NCI-H226 (cell line): ENCODE measurements around the gene ZSCAN21.

Experiments
- DNase-seq: peaks from one replicate; pipeline ENCODE4 v3.0.0-alpha.2; 2015

ZSCAN21 gene

DNA sequence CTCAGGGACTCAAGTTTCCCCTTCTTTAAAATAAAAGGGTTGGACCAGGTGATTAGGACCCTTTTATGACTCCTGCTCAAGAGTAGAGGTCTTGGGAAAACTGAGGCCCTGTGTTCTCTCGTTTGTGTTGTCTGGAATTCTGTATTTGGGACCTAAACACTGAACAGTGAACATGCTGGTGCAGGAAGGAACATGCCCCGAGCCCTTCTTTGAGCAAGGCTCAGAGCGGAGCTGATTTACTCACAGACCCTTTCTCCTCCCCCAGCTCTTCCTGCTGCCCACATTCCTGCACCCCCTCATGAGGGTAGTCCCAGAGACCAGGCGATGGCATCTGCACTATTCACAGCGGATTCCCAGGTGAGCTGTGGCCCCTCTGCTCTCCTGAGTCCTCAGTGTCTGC lies 20.0 kb upstream of the ZSCAN21 start:
- DNase-seq, result no peak

DNA sequence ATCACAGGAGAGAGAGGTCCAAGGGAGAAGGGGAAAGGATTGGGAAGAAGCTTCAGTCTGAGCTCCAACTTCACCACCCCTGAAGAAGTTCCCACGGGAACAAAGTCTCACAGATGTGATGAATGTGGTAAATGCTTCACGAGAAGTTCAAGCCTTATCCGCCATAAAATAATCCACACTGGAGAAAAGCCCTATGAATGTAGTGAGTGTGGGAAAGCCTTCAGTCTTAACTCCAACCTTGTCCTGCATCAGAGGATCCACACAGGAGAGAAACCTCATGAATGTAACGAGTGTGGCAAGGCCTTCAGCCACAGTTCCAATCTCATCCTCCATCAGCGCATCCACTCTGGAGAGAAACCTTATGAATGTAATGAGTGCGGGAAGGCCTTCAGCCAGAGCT lies 16.0 kb upstream of the ZSCAN21 start:
- no peak for DNase-seq

GRCh38 chr7:100034871-100035510 lies 14.6 kb upstream of the ZSCAN21 start:
- peak; percentile 73 for DNase-seq

DNA sequence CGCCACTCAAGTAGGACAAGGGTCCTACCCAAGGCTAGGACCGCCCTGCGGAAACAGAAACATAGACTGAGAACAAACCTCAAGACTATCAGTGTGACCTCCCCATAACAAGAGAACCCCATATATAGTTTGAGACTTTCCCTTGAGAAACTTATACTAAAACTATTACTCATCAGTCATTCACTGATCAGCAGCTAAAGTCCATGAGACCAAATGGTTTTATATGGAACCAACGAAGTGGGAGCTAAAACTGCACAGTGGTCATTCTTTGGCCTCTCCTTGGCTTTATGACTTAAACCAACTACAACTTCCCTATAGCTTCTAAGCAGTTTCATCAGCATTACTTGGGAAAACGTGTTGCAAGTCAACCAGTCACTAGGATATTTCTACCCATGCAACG lies 13.7 kb upstream of the ZSCAN21 start:
- no peak for DNase-seq

DNA sequence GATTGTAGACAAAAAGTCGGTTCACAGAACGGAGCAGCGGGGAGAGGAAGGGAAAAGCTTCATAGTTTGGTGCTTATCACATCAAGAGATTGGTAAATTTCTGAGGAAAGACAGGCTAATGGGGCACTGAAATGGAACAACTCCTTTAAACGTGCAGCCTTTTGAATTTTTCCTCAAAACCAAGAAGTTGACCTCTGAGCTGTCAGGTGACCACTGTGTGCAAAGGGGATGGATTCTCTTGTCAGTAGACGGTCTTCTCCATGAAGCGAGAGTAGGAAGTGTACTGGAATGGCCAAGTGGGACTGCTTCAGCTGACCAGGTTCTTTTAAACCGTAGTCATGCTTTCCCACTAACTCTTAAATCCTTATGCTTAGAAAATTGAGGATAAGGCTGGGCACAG lies 11.2 kb upstream of the ZSCAN21 start:
- DNase-seq, result no peak

DNA sequence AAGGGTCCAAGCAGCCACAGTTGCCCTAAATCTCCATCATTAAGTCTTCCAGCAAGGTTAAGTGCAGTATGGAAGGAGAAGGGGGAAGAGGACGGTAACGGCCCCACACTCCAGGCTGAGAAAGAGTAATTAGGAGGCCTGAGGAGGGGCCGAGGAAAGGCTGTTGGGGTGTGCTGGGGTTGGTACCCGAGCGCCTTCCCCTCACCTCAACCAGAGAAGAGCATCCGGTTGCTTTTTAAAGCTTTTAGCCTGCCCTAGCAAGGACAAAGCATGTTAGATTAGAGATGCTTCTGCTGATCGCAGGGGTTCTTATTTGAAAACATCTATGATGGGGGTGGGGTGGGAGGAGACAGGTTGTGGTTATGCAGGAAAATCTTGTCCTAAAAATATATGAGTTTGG lies 9.0 kb upstream of the ZSCAN21 start:
- DNase-seq, result no peak

DNA sequence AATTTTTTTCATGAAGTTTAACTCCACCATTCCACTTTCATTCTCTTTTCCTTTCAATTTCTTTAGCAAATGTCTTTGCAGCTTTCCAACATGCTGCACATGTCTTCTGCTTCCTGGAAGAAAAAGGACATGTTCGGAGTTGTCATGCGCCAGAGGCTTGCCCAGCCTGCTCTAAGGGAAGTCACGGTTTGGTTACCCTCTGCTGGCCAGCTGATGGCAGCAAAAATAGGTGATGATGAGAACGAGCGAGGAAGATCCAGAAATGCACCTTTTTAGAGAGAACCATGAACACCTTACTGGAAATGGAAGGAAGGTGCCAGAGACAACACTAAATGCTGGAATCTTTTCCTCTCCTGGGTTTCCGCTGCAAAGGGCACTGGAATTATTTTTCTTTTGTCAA lies 4.9 kb upstream of the ZSCAN21 start:
- no peak for DNase-seq

GRCh38 chr7:100048680-100049079 lies 894 bp upstream of the ZSCAN21 start:
- no peak for DNase-seq

DNA sequence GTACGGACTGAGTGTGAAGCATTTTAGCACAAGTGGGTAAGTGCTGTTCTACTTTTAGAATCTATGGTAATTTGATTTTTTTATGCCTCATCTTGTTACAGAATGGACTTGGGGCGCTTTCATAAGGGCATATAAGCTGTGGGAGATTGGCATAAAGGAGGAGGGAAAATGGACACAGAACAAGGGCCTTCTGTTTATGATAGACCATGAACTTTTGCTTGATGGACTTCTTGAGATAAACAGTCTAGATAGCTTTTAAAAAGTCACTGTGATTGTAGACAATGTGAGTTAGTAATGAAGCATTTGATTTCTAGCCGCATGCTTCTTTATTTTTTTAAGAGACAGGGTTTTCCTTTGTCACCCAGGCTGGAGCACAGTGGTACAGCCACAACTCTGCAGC lies 2.0 kb downstream of the ZSCAN21 start:
- DNase-seq, result no peak

GRCh38 chr7:100053215-100053614 lies 3.6 kb downstream of the ZSCAN21 start:
- peak; percentile 54 for DNase-seq

- DNase-seq, result no peak
Observed at GRCh38 chr7:100057006-100057405, 7.4 kb downstream of the ZSCAN21 start.

- DNase-seq, result no peak
Observed at GRCh38 chr7:100059251-100059739, 9.7 kb downstream of the ZSCAN21 start.

DNA sequence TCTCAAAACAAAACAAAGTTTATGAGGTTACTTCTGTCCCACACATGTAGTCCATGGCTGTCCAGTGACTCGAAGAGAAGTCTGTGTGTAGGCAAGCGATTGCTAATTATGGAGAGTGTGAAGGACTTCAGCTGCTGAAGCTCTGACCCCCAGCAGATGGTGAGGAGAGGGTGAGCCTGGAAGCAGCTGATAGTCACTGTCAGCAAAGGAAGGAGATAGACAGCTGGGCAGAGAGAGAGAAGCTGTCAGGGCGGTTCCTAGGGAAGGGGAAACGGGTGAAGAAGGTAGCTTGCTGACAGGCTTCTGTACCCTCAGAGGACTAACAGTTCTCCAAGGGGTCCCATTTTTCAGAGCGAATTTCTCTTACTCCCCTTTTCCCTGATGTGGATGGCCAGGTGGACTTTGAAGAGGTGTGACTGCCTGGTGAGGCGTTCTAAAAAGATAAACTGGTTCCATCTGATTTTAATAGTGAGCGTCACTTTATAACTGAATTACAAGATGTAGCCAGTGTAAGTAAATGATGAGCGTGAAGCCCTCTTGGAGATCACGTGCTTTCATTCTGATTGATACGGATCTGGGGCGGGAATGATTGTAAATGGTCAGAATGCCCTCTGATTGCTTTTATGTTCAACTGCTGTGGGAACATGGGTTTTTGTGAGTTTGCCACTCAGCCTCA lies 12.1 kb downstream of the ZSCAN21 start:
- DNase-seq, result no peak

DNA sequence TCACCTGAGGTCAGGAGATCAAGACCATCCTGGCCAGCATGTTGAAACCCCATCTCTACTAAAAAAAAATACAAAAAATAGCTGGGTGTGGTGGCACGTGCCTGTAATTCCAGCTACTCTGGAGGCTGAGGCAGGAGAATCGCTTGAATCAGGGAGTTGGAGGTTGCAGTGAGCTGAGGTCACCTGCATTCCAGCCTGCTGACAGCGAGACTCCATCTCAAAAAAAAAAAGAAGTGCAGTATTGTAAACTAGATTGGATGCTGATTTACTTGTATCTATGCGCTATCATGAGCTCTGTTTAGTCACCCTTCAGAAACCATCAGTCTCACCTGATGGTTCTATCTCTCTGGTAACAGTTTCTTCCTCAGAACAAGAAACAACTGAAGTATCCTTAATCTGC lies 13.8 kb downstream of the ZSCAN21 start:
- DNase-seq, result no peak

DNA sequence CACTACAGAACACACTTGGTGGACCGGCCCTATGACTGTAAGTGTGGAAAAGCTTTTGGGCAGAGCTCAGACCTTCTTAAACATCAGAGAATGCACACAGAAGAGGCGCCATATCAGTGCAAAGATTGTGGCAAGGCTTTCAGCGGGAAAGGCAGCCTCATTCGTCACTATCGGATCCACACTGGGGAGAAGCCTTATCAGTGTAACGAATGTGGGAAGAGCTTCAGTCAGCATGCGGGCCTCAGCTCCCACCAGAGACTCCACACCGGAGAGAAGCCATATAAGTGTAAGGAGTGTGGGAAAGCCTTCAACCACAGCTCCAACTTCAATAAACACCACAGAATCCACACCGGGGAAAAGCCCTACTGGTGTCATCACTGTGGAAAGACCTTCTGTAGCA lies 14.6 kb downstream of the ZSCAN21 start:
- no peak for DNase-seq

DNA sequence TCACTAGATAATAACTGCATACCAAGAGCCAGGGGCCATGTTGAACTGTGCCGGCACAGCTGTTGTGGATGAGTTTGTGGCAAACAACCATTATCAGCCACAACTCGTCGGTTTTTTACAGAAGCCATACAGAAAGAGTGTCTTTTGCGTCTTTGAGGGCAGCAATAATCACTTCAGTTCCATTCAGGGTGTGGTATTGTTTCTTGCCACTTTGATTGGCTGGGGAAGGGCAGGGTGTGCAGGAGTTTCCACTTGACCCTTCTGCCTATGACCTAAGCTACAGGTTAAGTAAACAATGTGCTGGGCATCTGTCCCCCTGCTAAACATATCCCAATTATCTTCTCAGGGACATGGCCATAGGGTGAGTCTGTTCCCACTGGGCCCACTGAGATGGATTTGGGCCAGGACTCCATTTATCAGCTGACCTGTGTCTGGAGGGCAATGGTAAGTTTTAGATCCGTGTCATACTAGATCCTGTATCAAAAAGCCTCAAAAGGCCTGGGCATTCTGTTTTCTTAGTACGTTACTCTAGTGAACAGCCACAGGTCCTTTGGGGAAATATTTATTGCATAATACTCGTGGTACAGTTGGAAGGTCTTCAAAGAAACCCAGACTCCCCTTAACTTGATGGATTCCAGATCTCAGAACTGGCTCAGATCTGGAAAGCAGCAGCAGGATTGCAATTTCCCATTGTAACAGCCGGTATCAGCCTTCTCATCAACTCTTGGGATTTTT lies 16.0 kb downstream of the ZSCAN21 start:
- peak; percentile 22 for DNase-seq

GRCh38 chr7:100066953-100067352 lies 17.4 kb downstream of the ZSCAN21 start:
- DNase-seq, result no peak

GRCh38 chr7:100069991-100070390 lies 20.4 kb downstream of the ZSCAN21 start:
- DNase-seq, result no peak

DNA sequence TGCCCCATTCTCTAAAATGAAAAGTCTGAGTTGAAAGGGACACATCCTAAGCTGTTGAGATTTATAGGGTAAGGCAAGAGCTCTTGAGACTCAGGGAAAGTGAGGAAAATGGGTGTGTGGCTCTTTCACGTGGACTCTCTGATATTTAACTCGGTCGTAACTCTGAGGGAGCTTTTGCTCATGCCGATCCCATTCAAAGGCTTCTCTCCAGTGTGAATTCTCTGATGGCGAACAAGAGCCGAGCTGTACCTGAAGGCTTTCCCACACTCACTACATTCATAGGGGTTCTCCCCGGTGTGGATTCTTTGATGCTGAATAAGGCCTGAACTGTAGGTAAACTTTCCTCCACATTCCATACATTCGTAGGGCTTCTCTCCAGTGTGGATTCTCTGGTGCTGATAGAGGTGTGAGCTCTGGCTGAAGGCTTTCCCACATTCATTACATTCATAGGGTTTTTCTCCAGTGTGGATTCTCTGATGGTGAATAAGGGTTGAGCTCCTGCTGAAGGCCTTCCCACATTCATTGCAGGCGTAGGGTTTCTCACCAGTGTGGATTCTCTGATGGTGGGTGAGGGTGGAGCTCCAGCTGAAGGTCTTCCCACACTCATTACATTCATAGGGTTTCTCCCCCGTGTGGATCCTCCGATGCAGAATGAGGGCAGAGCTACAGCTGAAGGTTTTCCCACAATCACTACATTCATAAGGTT lies 21.6 kb downstream of the ZSCAN21 start:
- no peak for DNase-seq

- DNase-seq, result no peak
Observed at GRCh38 chr7:100072462-100072861, 22.9 kb downstream of the ZSCAN21 start.

DNA sequence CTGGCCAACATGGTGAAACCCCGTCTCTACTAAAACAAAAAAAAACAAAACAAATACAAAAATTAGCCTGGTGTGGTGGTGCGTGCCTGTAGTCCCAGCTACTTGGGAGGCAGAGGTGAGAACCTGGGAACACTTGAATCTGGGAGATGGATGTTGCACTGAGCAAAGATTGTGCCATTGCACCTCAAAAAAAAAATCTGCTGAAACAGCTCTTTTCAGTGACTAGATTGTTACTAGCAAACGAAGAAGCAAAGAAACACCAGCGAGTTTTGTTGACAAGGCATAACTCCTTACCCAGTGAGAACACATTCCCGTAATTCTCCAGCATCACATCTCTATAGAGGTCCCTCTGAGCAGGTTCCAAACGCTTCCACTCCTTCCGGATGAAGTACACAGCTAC lies 25.3 kb downstream of the ZSCAN21 start:
- DNase-seq, result no peak

GRCh38 chr7:100075418-100075817 lies 25.8 kb downstream of the ZSCAN21 start:
- DNase-seq, result no peak

GRCh38 chr7:100077205-100077604 lies 27.6 kb downstream of the ZSCAN21 start:
- no peak for DNase-seq
